ENCODE data around the gene C10orf71. TPM values are rescaled to one million over a fixed set of nuclear protein-coding genes. Genes with fewer than 3 reads are reported as not detected.

Gene C10orf71
- total and polyA plus RNA-seq, 4 donors, result under 0.01 to 0.27 (median 0.06) TPM; not detected in 1

- 100% methylated on average over 1 of the region's 2 CpGs for WGBS (ENCODE audit: insufficient coverage)
- DNase-seq (ENCODE audit: low read depth in 4 of 6, low spot score in 6 of 6), result no peak
- no peak overlapping the region for H3K4me3 ChIP-seq (ENCODE audit: low read depth, low read length)
Measured at GRCh38 chr10:49344840-49345239, 45.9 kb downstream of the C10orf71 start.

DNA sequence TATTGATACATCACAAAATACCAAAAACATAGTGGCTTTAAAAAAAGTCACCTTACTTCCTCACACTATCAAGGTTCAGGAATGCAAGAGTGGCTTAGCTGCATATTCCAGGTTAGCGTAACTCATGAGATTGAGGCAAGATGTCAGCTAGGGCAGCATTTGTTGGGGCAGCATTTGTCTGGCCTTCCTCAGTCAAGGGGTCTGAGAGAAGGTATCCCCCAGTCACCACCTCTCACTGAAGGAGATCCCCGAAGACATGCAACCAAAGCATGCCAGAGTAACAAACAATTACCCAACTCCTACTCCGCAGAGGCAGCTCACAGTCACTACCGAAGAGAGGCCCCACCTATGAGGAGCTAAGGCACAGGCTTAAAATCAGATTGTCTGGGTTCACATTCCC is 48.4 kb downstream of the C10orf71 start:
- no peak overlapping the region for H3K27ac ChIP-seq (ENCODE audit: low read depth, low read length)
- no peaks in the 10 kb centered on the region for H3K27me3 ChIP-seq (ENCODE audit: control insufficient read depth, insufficient read depth, low read length)
- no peak for DNase-seq (ENCODE audit: low read depth in 4 of 6, low spot score in 6 of 6)
- peaks cover 11% of the 10 kb centered on the region for H3K4me1 ChIP-seq (ENCODE audit: control insufficient read depth, insufficient read depth, low read length)
- peaks cover 2% of the 10 kb centered on the region for H3K9me3 ChIP-seq (ENCODE audit: control insufficient read depth, insufficient read depth, low read length)
- WGBS (ENCODE audit: insufficient coverage), result 100% methylated on average over 4 of the region's 4 CpGs
- H3K36me3 ChIP-seq (ENCODE audit: control insufficient read depth, insufficient read depth, low read length), result no peaks in the 10 kb centered on the region
- H3K4me3 ChIP-seq (ENCODE audit: low read depth, low read length), result no peak overlapping the region

More at GRCh38 chr10:49344840-49345239, 45.9 kb downstream of the C10orf71 start:
- Histone ChIP-seq H3K27me3 (ENCODE audit: control insufficient read depth, insufficient read depth, low read length) (no peaks in the 10 kb centered on the region), H3K27ac (ENCODE audit: low read depth, low read length) (no peak overlapping the region), H3K36me3 (ENCODE audit: control insufficient read depth, insufficient read depth, low read length) (no peaks in the 10 kb centered on the region), H3K4me1 (ENCODE audit: control insufficient read depth, insufficient read depth, low read length) (no peaks in the 10 kb centered on the region), H3K9me3 (ENCODE audit: control insufficient read depth, insufficient read depth, low read length) (no peaks in the 10 kb centered on the region)

GRCh38 chr10:49347827-49348226 is 48.9 kb downstream of the C10orf71 start:
- 83% methylated on average over 2 of the region's 3 CpGs for WGBS (ENCODE audit: insufficient coverage)
- DNase-seq (ENCODE audit: low read depth in 4 of 6, low spot score in 6 of 6), result no peak
- Histone ChIP-seq H3K4me1 (ENCODE audit: control insufficient read depth, insufficient read depth, low read length) (peaks cover 12% of the 10 kb centered on the region), H3K27me3 (ENCODE audit: control insufficient read depth, insufficient read depth, low read length) (no peaks in the 10 kb centered on the region), H3K36me3 (ENCODE audit: control insufficient read depth, insufficient read depth, low read length) (no peaks in the 10 kb centered on the region), H3K27ac (ENCODE audit: low read depth, low read length) (no peak overlapping the region), H3K4me3 (ENCODE audit: low read depth, low read length) (no peak overlapping the region), H3K9me3 (ENCODE audit: control insufficient read depth, insufficient read depth, low read length) (peaks cover 2% of the 10 kb centered on the region)

- H3K27ac ChIP-seq (ENCODE audit: low read depth, low read length), result no peak overlapping the region
- H3K27me3 ChIP-seq (ENCODE audit: control insufficient read depth, insufficient read depth, low read length), result no peaks in the 10 kb centered on the region
- no peaks in the 10 kb centered on the region for H3K36me3 ChIP-seq (ENCODE audit: control insufficient read depth, insufficient read depth, low read length)
- H3K4me1 ChIP-seq (ENCODE audit: control insufficient read depth, insufficient read depth, low read length), result peaks cover 12% of the 10 kb centered on the region
- DNase-seq (ENCODE audit: low read depth in 4 of 6, low spot score in 6 of 6), result no peak
- H3K4me3 ChIP-seq (ENCODE audit: low read depth, low read length), result no peak overlapping the region
- WGBS (ENCODE audit: insufficient coverage), result 79% methylated on average over 1 of the region's 2 CpGs
- peaks cover 2% of the 10 kb centered on the region for H3K9me3 ChIP-seq (ENCODE audit: control insufficient read depth, insufficient read depth, low read length)
Measured at GRCh38 chr10:49348593-49348992, 49.6 kb downstream of the C10orf71 start.

- Histone ChIP-seq H3K4me3 (ENCODE audit: low read depth, low read length) (no peak overlapping the region), H3K27ac (ENCODE audit: low read depth, low read length) (no peak overlapping the region), H3K36me3 (ENCODE audit: control insufficient read depth, insufficient read depth, low read length) (no peaks in the 10 kb centered on the region), H3K9me3 (ENCODE audit: control insufficient read depth, insufficient read depth, low read length) (peaks cover 2% of the 10 kb centered on the region), H3K4me1 (ENCODE audit: control insufficient read depth, insufficient read depth, low read length) (peaks cover 12% of the 10 kb centered on the region), H3K27me3 (ENCODE audit: control insufficient read depth, insufficient read depth, low read length) (no peaks in the 10 kb centered on the region)
- DNase-seq (ENCODE audit: low read depth in 4 of 6, low spot score in 6 of 6), result no peak
- 100% methylated on average over 2 of the region's 4 CpGs for WGBS (ENCODE audit: insufficient coverage)
Measured at GRCh38 chr10:49349390-49349789, 50.4 kb downstream of the C10orf71 start.

GRCh38 chr10:49350138-49350537 is 51.2 kb downstream of the C10orf71 start:
- H3K4me1 ChIP-seq (ENCODE audit: control insufficient read depth, insufficient read depth, low read length), result peaks cover 12% of the 10 kb centered on the region
- H3K36me3 ChIP-seq (ENCODE audit: control insufficient read depth, insufficient read depth, low read length), result no peaks in the 10 kb centered on the region
- H3K27me3 ChIP-seq (ENCODE audit: control insufficient read depth, insufficient read depth, low read length), result no peaks in the 10 kb centered on the region
- no peak overlapping the region for H3K27ac ChIP-seq (ENCODE audit: low read depth, low read length)
- H3K9me3 ChIP-seq (ENCODE audit: control insufficient read depth, insufficient read depth, low read length), result peaks cover 2% of the 10 kb centered on the region
- no peak for DNase-seq (ENCODE audit: low read depth in 4 of 6, low spot score in 6 of 6)
- H3K4me3 ChIP-seq (ENCODE audit: low read depth, low read length), result no peak overlapping the region

DNA sequence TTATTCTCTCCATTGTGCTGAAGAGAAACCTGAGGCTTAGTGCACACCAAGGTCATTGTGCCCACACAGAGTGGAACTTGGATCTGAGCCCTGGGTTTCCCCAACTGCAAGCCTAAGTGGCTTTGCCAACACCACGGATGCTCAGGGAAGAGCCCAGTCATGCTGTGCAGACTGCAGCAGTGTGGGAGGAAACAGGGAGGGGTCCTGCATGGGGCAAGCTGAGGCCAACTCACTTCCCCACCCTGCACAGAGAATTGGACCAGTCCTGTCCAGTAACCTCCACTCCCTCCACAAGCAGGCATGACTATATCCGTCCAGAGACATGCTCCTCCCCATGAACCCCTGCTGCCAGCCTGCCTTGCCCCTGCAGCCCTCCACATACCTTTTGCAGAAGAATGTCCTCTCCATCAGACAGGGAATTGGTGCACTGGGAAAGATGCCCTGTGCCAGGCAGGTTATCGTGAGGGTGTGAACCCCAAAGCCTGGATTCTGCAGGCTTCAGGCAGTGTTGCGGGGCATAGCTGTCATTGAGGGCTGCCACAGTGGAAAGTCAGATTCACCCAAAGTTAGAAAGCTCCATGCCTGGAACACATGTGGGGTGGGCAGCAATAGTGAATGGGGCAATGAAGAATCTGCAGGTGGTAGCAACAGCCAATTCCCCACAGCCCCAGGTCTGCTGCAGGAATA is 52.0 kb downstream of the C10orf71 start:
- Histone ChIP-seq H3K27ac (ENCODE audit: low read depth, low read length) (no peak overlapping the region), H3K27me3 (ENCODE audit: control insufficient read depth, insufficient read depth, low read length) (no peaks in the 10 kb centered on the region), H3K9me3 (ENCODE audit: control insufficient read depth, insufficient read depth, low read length) (peaks cover 2% of the 10 kb centered on the region), H3K4me1 (ENCODE audit: control insufficient read depth, insufficient read depth, low read length) (peaks cover 12% of the 10 kb centered on the region), H3K4me3 (ENCODE audit: low read depth, low read length) (no peak overlapping the region), H3K36me3 (ENCODE audit: control insufficient read depth, insufficient read depth, low read length) (no peaks in the 10 kb centered on the region)
- WGBS (ENCODE audit: insufficient coverage), result 80% methylated on average over 4 of the region's 4 CpGs
- no peak for DNase-seq (ENCODE audit: low read depth in 4 of 6, low spot score in 6 of 6)

DNA sequence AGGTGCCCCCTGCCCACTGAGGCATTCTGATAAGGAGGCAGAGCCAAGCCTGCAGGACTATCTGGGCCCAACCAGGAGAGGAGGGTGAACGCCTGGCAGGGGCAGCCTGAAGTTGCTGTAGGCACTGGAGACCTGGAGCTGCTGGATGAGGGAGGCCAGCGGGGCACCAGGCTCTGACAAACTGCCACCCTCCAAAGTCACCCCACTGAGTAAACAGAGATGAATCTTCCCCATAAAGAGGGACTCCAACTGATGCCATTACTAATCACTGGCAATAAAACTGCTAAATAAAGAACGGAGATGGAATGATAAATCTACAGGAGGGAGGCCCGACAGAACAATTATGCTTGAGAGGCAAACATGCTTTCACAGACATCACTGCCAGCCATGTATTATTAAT is 52.7 kb downstream of the C10orf71 start:
- Histone ChIP-seq H3K36me3 (ENCODE audit: control insufficient read depth, insufficient read depth, low read length) (no peaks in the 10 kb centered on the region), H3K9me3 (ENCODE audit: control insufficient read depth, insufficient read depth, low read length) (peaks cover 2% of the 10 kb centered on the region), H3K4me3 (ENCODE audit: low read depth, low read length) (no peak overlapping the region), H3K4me1 (ENCODE audit: control insufficient read depth, insufficient read depth, low read length) (peaks cover 12% of the 10 kb centered on the region), H3K27me3 (ENCODE audit: control insufficient read depth, insufficient read depth, low read length) (no peaks in the 10 kb centered on the region), H3K27ac (ENCODE audit: low read depth, low read length) (no peak overlapping the region)
- 57% methylated on average over 1 of the region's 4 CpGs for WGBS (ENCODE audit: insufficient coverage)
- peak in 2 of 6 donors; percentile 12 to 85 for DNase-seq (ENCODE audit: low read depth in 4 of 6, low spot score in 6 of 6)

DNA sequence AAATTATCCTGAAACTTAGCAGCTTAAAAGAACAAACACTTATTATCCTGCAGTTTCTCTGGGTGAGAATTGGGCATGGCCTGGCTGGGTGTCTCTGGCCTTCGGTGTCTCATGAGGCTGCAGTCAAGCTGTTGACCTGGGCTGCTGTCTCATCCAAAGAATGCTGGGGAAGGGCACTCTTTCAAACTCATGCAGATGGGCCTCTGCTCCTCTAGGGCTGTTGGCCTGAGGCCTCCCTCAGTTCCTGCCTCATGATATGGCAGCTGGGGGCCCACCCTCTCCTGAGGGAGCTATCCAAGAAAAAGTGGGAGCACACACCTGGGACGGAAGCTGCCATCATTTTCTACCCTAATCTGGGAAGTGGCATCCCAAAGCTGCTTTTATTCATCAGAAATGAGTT is 53.4 kb downstream of the C10orf71 start:
- Histone ChIP-seq H3K27ac (ENCODE audit: low read depth, low read length) (no peak overlapping the region), H3K36me3 (ENCODE audit: control insufficient read depth, insufficient read depth, low read length) (no peaks in the 10 kb centered on the region), H3K4me3 (ENCODE audit: low read depth, low read length) (no peak overlapping the region), H3K9me3 (ENCODE audit: control insufficient read depth, insufficient read depth, low read length) (peaks cover 2% of the 10 kb centered on the region), H3K27me3 (ENCODE audit: control insufficient read depth, insufficient read depth, low read length) (no peaks in the 10 kb centered on the region), H3K4me1 (ENCODE audit: control insufficient read depth, insufficient read depth, low read length) (peaks cover 12% of the 10 kb centered on the region)
- DNase-seq (ENCODE audit: low read depth in 4 of 6, low spot score in 6 of 6), result no peak
- 69% methylated on average over 1 of the region's 2 CpGs for WGBS (ENCODE audit: insufficient coverage)
